SU-DHL-6 (cell line): ENCODE results near the gene PTPN1.

Source experiments
- EZH2phosphoT487 ChIP-seq: fragments of 200-600 bp; sonication (generic), shearing (Covaris generic); conservative IDR thresholded peaks from 2 replicates; pipeline ENCODE4 v1.6.1; 2018; ENCODE audit warnings: mild to moderate bottlenecking, antibody characterized with exemption, low read length, moderate library complexity, mixed read lengths
- TF ChIP-seq, protein P1 (sequence below): fragments of 200-600 bp; sonication (generic); IDR thresholded peaks from one replicate; pipeline ENCODE4 v1.5.1; 2017; ENCODE audit warnings: antibody characterized with exemption, mild to moderate bottlenecking, low read length, moderate library complexity; ENCODE audit not compliant: insufficient read depth, poor library complexity, severe bottlenecking

DNA sequence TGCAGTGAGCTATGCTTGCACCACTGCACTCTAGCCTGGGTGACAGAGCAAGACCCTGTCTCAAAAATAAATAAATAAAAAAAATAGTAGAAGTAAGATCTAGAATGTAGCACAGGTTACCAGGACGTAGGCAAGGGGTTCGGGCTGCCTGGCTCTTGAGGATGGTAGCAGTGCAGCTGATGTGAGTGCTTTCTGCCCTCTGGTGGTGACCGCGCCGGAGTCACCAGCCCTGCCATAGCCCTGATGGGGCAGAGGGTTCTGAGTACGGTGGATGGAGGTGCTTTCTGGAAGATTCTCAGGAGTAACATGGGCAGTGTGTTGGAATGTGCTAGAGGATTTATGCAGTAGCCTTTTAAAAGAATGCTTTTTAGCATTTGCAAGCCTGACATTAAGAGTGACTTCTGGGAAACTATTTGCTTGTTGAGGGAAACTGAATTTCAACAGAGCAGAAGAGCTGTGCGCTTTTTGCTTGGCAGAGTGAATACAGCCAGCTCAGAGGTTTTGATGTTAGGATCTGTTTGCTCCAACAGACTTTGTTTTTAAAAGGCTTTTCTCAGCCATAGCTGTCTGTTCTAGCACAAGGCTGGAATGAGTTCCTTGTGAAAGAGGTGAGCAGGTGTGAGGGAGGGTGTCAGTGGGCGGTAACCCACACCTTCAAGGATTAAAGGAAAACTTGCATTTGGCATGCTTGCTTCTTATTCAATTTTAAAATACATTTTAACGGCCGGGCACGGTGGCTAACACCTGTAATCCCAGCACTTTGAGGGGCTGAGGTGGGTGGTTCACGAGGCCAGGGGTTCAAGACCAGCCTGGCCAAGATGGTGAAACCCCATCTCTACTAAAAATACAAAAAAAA, 65.9 kb downstream of the PTPN1 start:
- TF ChIP-seq, protein P1, sequence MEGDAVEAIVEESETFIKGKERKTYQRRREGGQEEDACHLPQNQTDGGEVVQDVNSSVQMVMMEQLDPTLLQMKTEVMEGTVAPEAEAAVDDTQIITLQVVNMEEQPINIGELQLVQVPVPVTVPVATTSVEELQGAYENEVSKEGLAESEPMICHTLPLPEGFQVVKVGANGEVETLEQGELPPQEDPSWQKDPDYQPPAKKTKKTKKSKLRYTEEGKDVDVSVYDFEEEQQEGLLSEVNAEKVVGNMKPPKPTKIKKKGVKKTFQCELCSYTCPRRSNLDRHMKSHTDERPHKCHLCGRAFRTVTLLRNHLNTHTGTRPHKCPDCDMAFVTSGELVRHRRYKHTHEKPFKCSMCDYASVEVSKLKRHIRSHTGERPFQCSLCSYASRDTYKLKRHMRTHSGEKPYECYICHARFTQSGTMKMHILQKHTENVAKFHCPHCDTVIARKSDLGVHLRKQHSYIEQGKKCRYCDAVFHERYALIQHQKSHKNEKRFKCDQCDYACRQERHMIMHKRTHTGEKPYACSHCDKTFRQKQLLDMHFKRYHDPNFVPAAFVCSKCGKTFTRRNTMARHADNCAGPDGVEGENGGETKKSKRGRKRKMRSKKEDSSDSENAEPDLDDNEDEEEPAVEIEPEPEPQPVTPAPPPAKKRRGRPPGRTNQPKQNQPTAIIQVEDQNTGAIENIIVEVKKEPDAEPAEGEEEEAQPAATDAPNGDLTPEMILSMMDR, result peak; percentile 59
- TF ChIP-seq EZH2phosphoT487, result no peak
